ENCODE measurements around the gene COL5A2. TPM values are rescaled to one million over a fixed set of nuclear protein-coding genes. Genes with fewer than 3 reads are reported as not detected.

Gene COL5A2
- total RNA-seq, 2 experiments from 2014 or later = 2.6 to 2.7 TPM

DNA sequence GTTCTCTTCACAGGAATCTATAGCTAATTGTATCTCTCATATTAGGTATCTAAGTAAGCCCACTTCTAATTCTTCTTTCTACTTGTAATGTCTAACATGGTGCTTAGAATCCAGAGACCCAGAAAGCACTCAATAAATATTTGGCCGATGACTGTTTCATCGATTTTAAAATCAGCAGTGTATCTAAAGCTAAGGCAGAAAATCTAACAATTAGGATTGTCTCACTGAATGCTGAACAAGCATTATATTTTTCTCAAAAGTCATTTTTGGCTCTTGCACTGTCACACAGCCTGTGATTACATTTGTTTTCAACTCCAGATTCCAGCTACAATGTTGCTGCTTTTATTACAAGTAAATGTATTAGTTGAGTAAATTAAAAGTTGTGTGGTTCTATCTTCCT lies 20.3 kb downstream of the COL5A2 start:
- ATAC-seq = no peak
- Mint-ChIP-seq H3K4me3 (no peak overlapping the region), H3K4me1 (ENCODE audit: low read depth) (no peaks in the 10 kb centered on the region), H3K27ac (no peak overlapping the region), H3K9me3 (ENCODE audit: insufficient read depth) (no peaks in the 10 kb centered on the region), H3K36me3 (ENCODE audit: low read depth) (no peaks in the 10 kb centered on the region), H3K27me3 (ENCODE audit: low read depth) (no peaks in the 10 kb centered on the region)
- ChIA-PET CTCF (no interaction called here), POLR2A (no interaction called here)
- no peak for DNase-seq

- no peaks in the 10 kb centered on the region for H3K36me3 Mint-ChIP-seq (ENCODE audit: low read depth)
- ChIA-PET CTCF (interaction anchor here (0.8 kb wide), 1 partner anchor 15 kb away, joined by 3 read pairs; no protein-coding TSS in a partner anchor), POLR2A (no interaction called here)
- ATAC-seq (no peak), DNase-seq (no peak)
- no peaks in the 10 kb centered on the region for H3K4me1 Mint-ChIP-seq (ENCODE audit: low read depth)
- no peak overlapping the region for H3K4me3 Mint-ChIP-seq
- H3K9me3 Mint-ChIP-seq (ENCODE audit: insufficient read depth) = no peaks in the 10 kb centered on the region
- no peak overlapping the region for H3K27ac Mint-ChIP-seq
- H3K27me3 Mint-ChIP-seq (ENCODE audit: low read depth) = no peaks in the 10 kb centered on the region
Observed at GRCh38 chr2:189157939-189158338, 21.6 kb downstream of the COL5A2 start.

DNA sequence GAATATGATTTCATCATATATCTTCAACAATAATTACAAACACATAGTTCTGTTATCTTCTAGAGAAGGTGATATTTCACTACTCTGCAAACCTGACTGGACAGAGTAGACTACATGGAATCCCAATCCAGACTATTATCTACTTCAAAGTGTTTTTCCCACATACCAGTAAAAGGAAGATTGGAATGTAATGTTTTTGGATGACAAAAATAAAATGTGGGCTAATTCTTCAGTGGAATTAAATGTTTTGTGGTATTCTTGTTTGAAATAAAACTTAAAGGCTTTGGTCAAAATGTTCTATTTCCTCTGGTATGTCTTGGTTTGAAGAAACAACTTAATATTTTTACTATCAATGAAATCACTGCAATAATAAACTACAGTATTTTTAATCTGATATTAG lies 22.1 kb downstream of the COL5A2 start:
- POLR2A ChIA-PET = no interaction called here

DNA sequence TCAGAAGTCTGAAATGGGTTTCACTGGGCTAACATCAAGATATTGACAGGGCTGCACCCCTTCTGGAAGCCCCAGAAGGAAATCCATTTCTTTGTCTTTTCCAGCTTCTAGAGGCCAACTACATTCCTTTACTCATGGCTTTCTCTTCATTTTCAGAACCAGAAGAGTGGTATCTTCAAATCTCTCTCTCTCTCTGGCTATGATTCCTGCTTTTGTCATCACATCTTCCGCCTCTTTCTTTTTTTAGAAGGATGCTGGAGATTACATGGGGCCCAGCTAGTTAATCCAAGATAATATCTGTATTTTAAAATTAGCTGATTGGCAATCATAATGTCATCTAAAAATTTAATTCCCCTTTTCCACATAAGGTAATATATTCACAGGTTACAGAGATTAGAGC lies 23.8 kb downstream of the COL5A2 start:
- no peaks in the 10 kb centered on the region for H3K27me3 Mint-ChIP-seq (ENCODE audit: low read depth)
- DNase-seq (no peak), ATAC-seq (no peak)
- H3K9me3 Mint-ChIP-seq (ENCODE audit: insufficient read depth) = no peaks in the 10 kb centered on the region
- H3K4me3 Mint-ChIP-seq = no peak overlapping the region
- ChIA-PET CTCF (interaction anchor here (2.6 kb wide), 1 partner anchor 13 kb away, joined by 8 read pairs; no protein-coding TSS in a partner anchor), POLR2A (no interaction called here)
- H3K4me1 Mint-ChIP-seq (ENCODE audit: low read depth) = no peaks in the 10 kb centered on the region
- no peaks in the 10 kb centered on the region for H3K36me3 Mint-ChIP-seq (ENCODE audit: low read depth)
- H3K27ac Mint-ChIP-seq = no peak overlapping the region

More for the DNA sequence above, 22.1 kb downstream of the COL5A2 start:
- H3K4me1 Mint-ChIP-seq (ENCODE audit: low read depth) = no peaks in the 10 kb centered on the region
- H3K36me3 Mint-ChIP-seq (ENCODE audit: low read depth) = no peaks in the 10 kb centered on the region
- H3K27ac Mint-ChIP-seq = no peak overlapping the region
- CTCF ChIA-PET = interaction anchor here (0.8 kb wide), 1 partner anchor 14 kb away, joined by 3 read pairs; no protein-coding TSS in a partner anchor
- H3K4me3 Mint-ChIP-seq = no peak overlapping the region
- ATAC-seq (no peak), DNase-seq (no peak)
- H3K27me3 Mint-ChIP-seq (ENCODE audit: low read depth) = no peaks in the 10 kb centered on the region
- H3K9me3 Mint-ChIP-seq (ENCODE audit: insufficient read depth) = no peaks in the 10 kb centered on the region

- no peak overlapping the region for H3K4me3 Mint-ChIP-seq
- no peaks in the 10 kb centered on the region for H3K9me3 Mint-ChIP-seq (ENCODE audit: insufficient read depth)
- no peaks in the 10 kb centered on the region for H3K27me3 Mint-ChIP-seq (ENCODE audit: low read depth)
- ChIA-PET POLR2A (no interaction called here), CTCF (interaction anchor here (1.0 to 2.6 kb wide), 3 partner anchors 11 to 195 kb away, joined by 3 to 8 read pairs (median 3); no protein-coding TSS in a partner anchor)
- ATAC-seq (no peak), DNase-seq (no peak)
- no peak overlapping the region for H3K27ac Mint-ChIP-seq
- no peaks in the 10 kb centered on the region for H3K4me1 Mint-ChIP-seq (ENCODE audit: low read depth)
- H3K36me3 Mint-ChIP-seq (ENCODE audit: low read depth) = no peaks in the 10 kb centered on the region
Observed at GRCh38 chr2:189153619-189154018, 25.9 kb downstream of the COL5A2 start.

GRCh38 chr2:189152483-189152882 lies 27.1 kb downstream of the COL5A2 start:
- no peak for DNase-seq
- no peaks in the 10 kb centered on the region for H3K4me1 Mint-ChIP-seq (ENCODE audit: low read depth)
- CTCF ChIA-PET = interaction anchor here (1.0 to 1.2 kb wide), 2 partner anchors 58 to 196 kb away, joined by 3 read pairs; no protein-coding TSS in a partner anchor
- no peaks in the 10 kb centered on the region for H3K27me3 Mint-ChIP-seq (ENCODE audit: low read depth)
- H3K9me3 Mint-ChIP-seq (ENCODE audit: insufficient read depth) = no peaks in the 10 kb centered on the region
- H3K27ac Mint-ChIP-seq = no peak overlapping the region
- no peak for ATAC-seq
- H3K36me3 Mint-ChIP-seq (ENCODE audit: low read depth) = no peaks in the 10 kb centered on the region
- POLR2A ChIA-PET = no interaction called here
- no peak overlapping the region for H3K4me3 Mint-ChIP-seq

- CTCF ChIA-PET = interaction anchor here (1.5 kb wide), 1 partner anchor 10 kb away, joined by 6 read pairs; no protein-coding TSS in a partner anchor
- H3K36me3 Mint-ChIP-seq (ENCODE audit: low read depth) = no peaks in the 10 kb centered on the region
- H3K4me1 Mint-ChIP-seq (ENCODE audit: low read depth) = no peaks in the 10 kb centered on the region
- H3K27me3 Mint-ChIP-seq (ENCODE audit: low read depth) = no peaks in the 10 kb centered on the region
- ATAC-seq = no peak
- no peak overlapping the region for H3K4me3 Mint-ChIP-seq
- H3K9me3 Mint-ChIP-seq (ENCODE audit: insufficient read depth) = no peaks in the 10 kb centered on the region
- no peak overlapping the region for H3K27ac Mint-ChIP-seq
- DNase-seq = no peak
- POLR2A ChIA-PET = no interaction called here
Observed at GRCh38 chr2:189151906-189152305, 27.7 kb downstream of the COL5A2 start.

DNA sequence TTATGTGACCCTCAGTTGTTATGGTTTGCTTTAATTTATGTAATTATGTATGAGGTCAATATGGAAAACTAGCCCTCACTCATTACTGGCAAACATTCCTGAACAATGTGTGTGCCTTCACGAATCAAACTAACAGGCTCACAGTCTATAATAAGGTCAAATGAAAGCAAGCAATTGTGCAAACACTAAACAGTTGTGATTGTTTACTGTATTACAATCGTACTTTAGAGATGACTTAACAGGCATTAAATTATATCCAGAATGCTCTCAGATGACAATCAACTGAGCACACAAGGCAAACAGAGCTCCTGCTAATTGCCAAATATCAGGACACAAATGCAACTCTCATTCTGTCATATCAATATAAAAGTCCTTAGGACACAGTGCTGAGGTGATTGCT lies 29.5 kb downstream of the COL5A2 start:
- H3K4me3 Mint-ChIP-seq = no peak overlapping the region
- CTCF ChIA-PET = interaction anchor here (0.8 kb wide), 1 partner anchor 56 kb away, joined by 3 read pairs; no protein-coding TSS in a partner anchor
- no peaks in the 10 kb centered on the region for H3K36me3 Mint-ChIP-seq (ENCODE audit: low read depth)
- H3K27me3 Mint-ChIP-seq (ENCODE audit: low read depth) = no peaks in the 10 kb centered on the region
- H3K4me1 Mint-ChIP-seq (ENCODE audit: low read depth) = no peaks in the 10 kb centered on the region
- ATAC-seq (no peak), DNase-seq (no peak)
- no peaks in the 10 kb centered on the region for H3K9me3 Mint-ChIP-seq (ENCODE audit: insufficient read depth)
- POLR2A ChIA-PET = no interaction called here
- no peak overlapping the region for H3K27ac Mint-ChIP-seq

GRCh38 chr2:189147989-189148388 lies 31.6 kb downstream of the COL5A2 start:
- Mint-ChIP-seq H3K4me1 (ENCODE audit: low read depth) (no peaks in the 10 kb centered on the region), H3K27ac (no peak overlapping the region), H3K4me3 (no peak overlapping the region), H3K9me3 (ENCODE audit: insufficient read depth) (no peaks in the 10 kb centered on the region), H3K36me3 (ENCODE audit: low read depth) (no peaks in the 10 kb centered on the region), H3K27me3 (ENCODE audit: low read depth) (no peaks in the 10 kb centered on the region)
- no peak for ATAC-seq
- DNase-seq = no peak
- CTCF ChIA-PET = interaction anchor here (1.3 kb wide), 1 partner anchor 140 kb away, joined by 3 read pairs; no protein-coding TSS in a partner anchor
- POLR2A ChIA-PET = no interaction called here

- Mint-ChIP-seq H3K4me1 (ENCODE audit: low read depth) (no peaks in the 10 kb centered on the region), H3K27ac (no peak overlapping the region), H3K9me3 (ENCODE audit: insufficient read depth) (no peaks in the 10 kb centered on the region), H3K27me3 (ENCODE audit: low read depth) (no peaks in the 10 kb centered on the region), H3K36me3 (ENCODE audit: low read depth) (no peaks in the 10 kb centered on the region), H3K4me3 (no peak overlapping the region)
- DNase-seq (no peak), ATAC-seq (no peak)
- ChIA-PET CTCF (interaction anchor here (1.3 kb wide), 1 partner anchor 140 kb away, joined by 3 read pairs; no protein-coding TSS in a partner anchor), POLR2A (no interaction called here)
Observed at GRCh38 chr2:189147361-189147760, 32.2 kb downstream of the COL5A2 start.

- ChIA-PET CTCF (no interaction called here), POLR2A (no interaction called here)
- Mint-ChIP-seq H3K27ac (no peak overlapping the region), H3K27me3 (ENCODE audit: low read depth) (no peaks in the 10 kb centered on the region), H3K9me3 (ENCODE audit: insufficient read depth) (no peaks in the 10 kb centered on the region), H3K36me3 (ENCODE audit: low read depth) (no peaks in the 10 kb centered on the region), H3K4me3 (no peak overlapping the region), H3K4me1 (ENCODE audit: low read depth) (no peaks in the 10 kb centered on the region)
- ATAC-seq (no peak), DNase-seq (no peak)
Observed at GRCh38 chr2:189146553-189146952, 33.0 kb downstream of the COL5A2 start.

GRCh38 chr2:189144700-189145211 lies 34.8 kb downstream of the COL5A2 start:
- ChIA-PET POLR2A (no interaction called here), CTCF (no interaction called here)
- H3K36me3 Mint-ChIP-seq (ENCODE audit: low read depth) = no peaks in the 10 kb centered on the region
- H3K4me3 Mint-ChIP-seq = no peak overlapping the region
- ATAC-seq (no peak), DNase-seq (no peak)
- H3K4me1 Mint-ChIP-seq (ENCODE audit: low read depth) = no peaks in the 10 kb centered on the region
- H3K27ac Mint-ChIP-seq = no peak overlapping the region
- H3K9me3 Mint-ChIP-seq (ENCODE audit: insufficient read depth) = no peaks in the 10 kb centered on the region
- no peaks in the 10 kb centered on the region for H3K27me3 Mint-ChIP-seq (ENCODE audit: low read depth)

DNA sequence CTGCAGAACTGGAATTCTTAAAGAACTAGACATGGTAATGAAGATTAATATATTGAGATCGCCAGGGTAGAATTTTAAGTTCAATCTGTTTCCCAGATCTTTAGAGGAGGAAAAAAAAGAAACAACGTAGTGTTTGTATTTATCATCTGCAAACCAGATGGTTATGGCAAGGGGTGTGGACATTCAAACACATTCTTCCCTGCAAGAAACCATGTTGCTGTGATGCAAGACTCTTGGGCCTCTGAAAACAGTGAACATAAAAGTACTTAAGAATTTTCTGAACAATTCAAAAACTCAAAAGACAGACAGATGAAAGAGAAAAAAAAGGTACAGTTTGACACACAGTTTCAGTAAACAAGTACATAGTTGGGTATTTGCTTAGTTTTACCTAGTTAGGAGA lies 35.6 kb downstream of the COL5A2 start:
- Mint-ChIP-seq H3K9me3 (ENCODE audit: insufficient read depth) (no peaks in the 10 kb centered on the region), H3K27me3 (ENCODE audit: low read depth) (no peaks in the 10 kb centered on the region), H3K36me3 (ENCODE audit: low read depth) (no peaks in the 10 kb centered on the region), H3K4me3 (no peak overlapping the region), H3K4me1 (ENCODE audit: low read depth) (no peaks in the 10 kb centered on the region), H3K27ac (no peak overlapping the region)
- no peak for ATAC-seq
- no peak for DNase-seq
- ChIA-PET CTCF (interaction anchor here (0.8 to 3.1 kb wide), 15 partner anchors 10 to 287 kb away, joined by 3 to 42 read pairs (median 10); no protein-coding TSS in a partner anchor), POLR2A (no interaction called here)

Data from activated CD8-positive, alpha-beta T cell treated with anti-CD3 and anti-CD28 coated beads, Interleukin-2, amount 10 ng/mL, durations not matched to agents 7 days and 5 days (primary cell).